ENCODE data around the gene SCGB1C1.

The SCGB1C1 gene

DNA sequence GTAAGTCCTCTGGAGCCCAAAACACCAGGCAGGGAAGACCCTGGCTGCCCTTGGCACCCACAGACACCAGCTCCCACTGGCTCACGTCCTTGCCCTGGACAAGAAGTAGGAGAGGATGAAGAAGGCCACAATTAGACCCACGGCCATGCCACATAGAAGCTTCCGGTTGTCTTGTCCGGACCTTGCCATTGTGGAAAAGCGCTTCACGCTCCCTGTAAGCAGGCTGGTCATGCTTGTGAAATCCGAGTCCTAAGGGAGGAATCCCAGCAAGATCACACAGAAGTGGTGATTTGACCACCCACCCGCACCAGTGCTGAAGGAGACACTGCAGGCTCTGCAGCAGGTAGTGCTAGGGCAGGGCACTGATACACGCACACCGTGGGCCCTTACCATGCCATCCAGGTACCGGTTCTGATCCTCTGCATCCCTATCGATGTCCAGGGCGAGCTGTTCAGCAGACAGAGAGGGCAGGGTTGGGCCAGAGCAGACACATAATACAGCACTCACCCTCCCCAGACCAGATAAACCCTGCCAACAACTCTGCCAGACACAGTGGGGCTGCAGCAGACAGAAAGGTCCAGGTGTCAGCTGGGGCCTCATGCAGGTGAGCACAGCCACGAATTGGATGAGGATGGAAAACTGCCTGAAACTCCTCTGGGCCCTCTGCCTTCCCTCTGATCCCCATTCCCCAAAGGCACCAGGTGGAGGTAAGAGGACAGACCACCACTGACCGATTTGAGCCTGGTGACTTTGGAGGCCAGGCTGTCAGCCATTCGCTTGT lies 12.5 kb downstream of the SCGB1C1 start:
- no peak for DNase-seq

- no peak for DNase-seq
Observed at GRCh38 chr11:206002-206384, 13.1 kb downstream of the SCGB1C1 start.

DNA sequence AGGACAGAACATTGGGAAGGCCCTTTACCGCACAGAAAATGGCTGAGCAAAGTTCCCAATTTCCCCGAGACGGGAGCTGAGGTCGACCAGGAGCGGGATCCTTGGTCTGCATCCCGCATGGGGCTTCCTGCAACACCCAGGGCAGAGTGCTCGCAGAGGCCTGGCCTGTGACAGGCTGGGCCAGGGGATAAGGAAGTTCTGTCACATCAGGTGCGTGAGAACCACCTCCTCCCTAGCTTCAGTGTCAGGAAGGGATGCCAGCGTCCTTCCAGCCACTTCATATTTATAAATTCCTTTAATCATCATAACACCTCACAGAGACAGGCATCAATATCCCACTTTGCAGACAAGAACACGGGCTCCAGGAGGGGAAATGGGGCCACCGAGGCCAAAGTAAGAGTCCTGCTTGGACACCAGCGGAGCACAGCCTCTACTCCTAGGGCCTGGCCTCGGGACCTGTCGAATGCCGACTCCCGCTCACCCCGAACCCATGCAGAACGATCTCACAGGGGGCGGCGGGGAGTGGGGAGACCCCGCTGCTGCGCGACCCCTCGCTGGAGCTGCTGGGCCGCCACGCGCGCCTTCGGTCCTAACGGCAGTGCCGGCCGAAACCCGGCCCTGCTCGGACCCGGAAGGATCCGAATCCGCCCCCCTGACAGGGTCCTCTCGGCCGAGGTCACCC lies 13.8 kb downstream of the SCGB1C1 start:
- peak; percentile 18 for DNase-seq

- peak; percentile 96 for DNase-seq
Observed at GRCh38 chr11:207208-207862, 14.5 kb downstream of the SCGB1C1 start, which contains the start of the genes BET1L and RIC8A. BET1L (minus strand) TSS chr11:207399; CDS start chr11:207321, 78 bp downstream. RIC8A (plus strand) TSS chr11:207708; CDS start chr11:208855, 1,147 bp downstream.

DNA sequence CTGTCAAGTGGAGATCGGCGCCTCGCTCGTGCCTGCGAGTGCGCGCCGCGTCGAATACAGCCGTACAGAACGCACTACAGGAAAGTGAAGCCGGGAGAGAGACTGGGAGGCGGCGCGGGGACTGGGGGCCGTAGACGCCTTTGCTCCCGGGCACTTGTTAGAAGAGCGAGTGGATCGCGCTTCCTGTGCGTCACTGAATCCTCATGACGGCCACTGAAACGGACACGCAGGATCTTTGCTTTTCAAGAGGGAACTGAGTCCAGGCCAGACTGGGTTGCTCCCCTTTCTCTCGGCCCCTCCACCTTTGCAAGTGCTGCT lies 14.9 kb downstream of the SCGB1C1 start:
- DNase-seq = peak; percentile 58

GRCh38 chr11:208181-208916 lies 15.5 kb downstream of the SCGB1C1 start:
- DNase-seq = peak; percentile 77

GRCh38 chr11:208917-209260 lies 16.0 kb downstream of the SCGB1C1 start:
- DNase-seq = no peak

GRCh38 chr11:209275-210121 lies 16.6 kb downstream of the SCGB1C1 start:
- no peak for DNase-seq

DNA sequence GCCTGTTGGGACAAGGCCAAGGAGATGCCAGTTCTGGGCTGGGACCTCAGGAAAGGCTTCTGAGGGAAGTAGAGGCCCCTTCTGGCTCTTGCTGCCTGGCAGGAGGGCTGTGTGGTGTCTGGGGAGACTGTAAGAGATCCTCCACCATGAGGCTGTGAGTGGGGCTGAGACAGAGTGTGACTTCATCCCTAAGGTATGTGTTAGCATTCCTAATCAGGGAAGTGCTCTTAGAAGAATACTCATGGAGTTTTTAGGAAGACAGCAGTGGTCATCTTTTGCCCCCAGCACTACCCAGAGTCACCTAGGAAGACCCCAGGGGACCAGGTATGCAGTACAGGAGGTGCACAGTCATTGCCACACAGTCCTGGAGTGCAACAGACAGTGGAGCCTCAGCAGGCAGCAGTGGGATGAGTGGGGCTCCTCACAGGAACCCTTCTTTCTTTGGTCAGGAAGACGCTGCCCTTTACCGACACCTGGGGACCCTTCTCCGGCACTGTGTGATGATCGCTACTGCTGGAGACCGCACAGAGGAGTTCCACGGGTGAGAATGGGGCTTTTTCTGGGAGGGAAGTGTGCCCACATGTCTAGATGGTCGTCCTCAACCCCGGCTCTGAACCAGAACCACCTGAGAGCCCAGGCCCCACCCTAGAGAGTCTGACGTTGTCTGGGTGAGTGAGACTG lies 17.4 kb downstream of the SCGB1C1 start:
- no peak for DNase-seq

- DNase-seq = no peak
Observed at GRCh38 chr11:210803-211180, 17.9 kb downstream of the SCGB1C1 start.

- DNase-seq = no peak
Observed at GRCh38 chr11:211295-211694, 18.4 kb downstream of the SCGB1C1 start.

GRCh38 chr11:211741-212140 lies 18.9 kb downstream of the SCGB1C1 start:
- no peak for DNase-seq

GRCh38 chr11:212150-213100 lies 19.5 kb downstream of the SCGB1C1 start:
- DNase-seq = no peak

- DNase-seq = no peak
Observed at GRCh38 chr11:213111-213510, 20.2 kb downstream of the SCGB1C1 start.

GRCh38 chr11:214083-214482 lies 21.2 kb downstream of the SCGB1C1 start:
- no peak for DNase-seq

DNA sequence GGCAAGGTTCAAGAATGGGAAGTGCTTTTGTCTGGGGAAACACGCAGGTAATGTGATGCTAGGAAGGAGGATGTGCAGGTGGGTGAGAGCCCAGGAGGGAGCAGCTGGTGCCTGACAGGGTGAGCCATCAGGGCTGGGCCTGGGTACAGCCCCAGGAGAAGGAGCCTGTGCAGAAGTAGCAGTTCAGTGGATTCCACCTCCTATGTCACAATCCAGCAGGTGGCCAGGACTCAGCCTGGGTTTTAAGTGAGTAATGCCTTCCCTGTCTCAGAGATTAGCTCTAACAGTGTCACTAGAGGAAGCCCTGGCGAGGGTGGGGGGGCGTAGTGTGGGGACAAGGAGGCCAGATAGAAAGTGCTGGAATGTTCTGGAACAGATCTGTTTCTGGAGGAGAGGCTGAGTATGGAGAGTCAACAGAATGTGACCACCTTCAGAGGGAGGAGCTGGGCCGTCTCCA lies 22.7 kb downstream of the SCGB1C1 start:
- peak; percentile 67 for DNase-seq

GRCh38 chr11:216081-216974 lies 23.4 kb downstream of the SCGB1C1 start:
- DNase-seq = no peak

DNA sequence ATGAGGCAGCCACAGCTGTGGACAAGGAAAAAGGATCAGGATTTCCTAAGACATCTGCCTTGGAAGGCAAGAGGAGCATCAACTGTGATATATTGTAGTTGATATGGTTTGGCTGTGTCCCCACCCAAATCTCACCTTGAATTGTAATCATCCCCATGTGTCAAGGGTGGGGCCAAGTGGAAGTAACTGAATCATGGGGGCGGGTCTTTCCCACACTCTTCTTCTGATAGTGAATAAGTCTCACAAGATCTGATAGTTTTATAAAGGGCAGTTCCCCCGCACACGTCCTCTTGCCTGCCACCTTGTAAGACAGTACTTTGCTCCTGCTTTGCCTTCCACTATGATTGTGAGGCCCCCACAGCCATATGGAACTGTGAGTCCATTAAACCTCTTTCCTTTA lies 24.8 kb downstream of the SCGB1C1 start:
- no peak for DNase-seq

GRCh38 chr11:218815-219593 lies 26.1 kb downstream of the SCGB1C1 start:
- DNase-seq = no peak
